Measurements from ENCODE around the gene FIGNL2. TPM values are rescaled to one million over a fixed set of nuclear protein-coding genes. Genes with fewer than 3 reads are reported as not detected.

FIGNL2 gene
- total RNA-seq, 1 experiment from 2014 or later, result 0.27 TPM

- ATAC-seq (no peak), DNase-seq (ENCODE audit: low read depth, low spot score) (no peak)
- no peaks in the 10 kb centered on the region for H3K9me3 ChIP-seq (ENCODE audit: control insufficient read depth in 1 of 2, insufficient read depth in 1 of 2, low read depth in 1 of 2, low read length in 2 of 2)
- no peaks in the 10 kb centered on the region for H3K9me2 ChIP-seq (ENCODE audit: insufficient read depth)
- ChIA-PET POLR2A (no interaction called here), CTCF (no interaction called here), RAD21 (ENCODE audit: low non-redundant PET in 1 of 2, low total read pairs in 2 of 2, uncharacterized antibody in 2 of 2, unreplicated experiment in 2 of 2) (no interaction called here)
- H3K4me1 ChIP-seq (ENCODE audit: control insufficient read depth in 1 of 2, insufficient read depth in 2 of 2, low read length in 2 of 2), result peaks cover 0 to 6% of the 10 kb centered on the region in 2 experiments; a peak in 1 of 4 replicates
- H3K36me3 ChIP-seq (ENCODE audit: control insufficient read depth in 1 of 2, insufficient read depth in 2 of 2, low read length in 2 of 2), result no peaks in the 10 kb centered on the region
- H3K4me3 ChIP-seq (replicated peaks in 1 of 2; ENCODE audit: low read depth in 1 of 2, low read length in 2 of 2), result no peak overlapping the region
- H2AFZ ChIP-seq (ENCODE audit: low read depth, low read length, poor library complexity, severe bottlenecking), result no peak overlapping the region
- H3K27ac ChIP-seq (ENCODE audit: low read depth, low read length), result no peak overlapping the region
- intact Hi-C loops (cut with micrococcal nuclease), result no loop called here
- H3K4me2 ChIP-seq (ENCODE audit: low read length), result no peak overlapping the region
- H3K79me2 ChIP-seq (ENCODE audit: insufficient read depth, low read length), result no peaks in the 10 kb centered on the region
- no peak for TF ChIP-seq FOSL1 (IDR thresholded peaks at IDR 0.05; ENCODE audit: low read depth)
- TF ChIP-seq ELF1 (IDR thresholded peaks at IDR 0.05; ENCODE audit: borderline replicate concordance, low read depth), result no peak
- TF ChIP-seq POLR2A (IDR thresholded peaks at IDR 0.05; ENCODE audit: borderline replicate concordance, extremely low read depth, insufficient read depth, insufficient read length), result no peak
- TF ChIP-seq ZNF274 (IDR thresholded peaks at IDR 0.05; ENCODE audit: low read depth, low read length), result no peak
- TF ChIP-seq YY1 (IDR thresholded peaks at IDR 0.05; ENCODE audit: extremely low read depth, insufficient replicate concordance, low read depth, low read length), result no peak
- no peak for TF ChIP-seq ATF3 (IDR thresholded peaks at IDR 0.05)
- TF ChIP-seq POLR2AphosphoS5 (IDR thresholded peaks at IDR 0.05; ENCODE audit: low read depth, low read length), result no peak
- no peak for TF ChIP-seq JUND (IDR thresholded peaks at IDR 0.05)
- TF ChIP-seq ZFX (IDR thresholded peaks at IDR 0.05), result no peak
- TF ChIP-seq ZBTB33 (IDR thresholded peaks at IDR 0.05; ENCODE audit: extremely low read depth, insufficient replicate concordance, low read length), result no peak
- no peak for TF ChIP-seq SRF (IDR thresholded peaks at IDR 0.05; ENCODE audit: low read depth)
- no peak for TF ChIP-seq EGR1 (IDR thresholded peaks at IDR 0.05; ENCODE audit: low read depth)
- TF ChIP-seq MAX (IDR thresholded peaks at IDR 0.05), result no peak
- no peak for TF ChIP-seq SP1 (IDR thresholded peaks at IDR 0.05; ENCODE audit: low read depth)
- TF ChIP-seq RAD21 (IDR thresholded peaks at IDR 0.05; ENCODE audit: low read depth), result no peak
- no peak overlapping the region for H3K9ac ChIP-seq (ENCODE audit: low read length)
- no peaks in the 10 kb centered on the region for H3K27me3 ChIP-seq (ENCODE audit: insufficient read depth, low read length)
- BruUV-seq (replicated peaks), result no TSS peak
- no peaks in the 10 kb centered on the region for H4K20me1 ChIP-seq (ENCODE audit: insufficient read depth)
Measured at GRCh38 chr12:51863933-51864832, 15.7 kb upstream of the FIGNL2 start.
